HEK293T (cell line): Measurements from ENCODE around the gene TMEM204.
"Not testable (repeated sequence)": the region's sequence is repeated elsewhere in the genome, so short reads cannot be mapped to it uniquely, and the experiment has no call there.

Experiments used
- CTCF ChIA-PET: fragments of 350-600 bp; formaldehyde crosslinking; extraction: SDS; loops from one replicate; lab custom pipeline; 2021; ENCODE audit warnings: antibody characterized with exemption, inconsistent platforms; lab: Yijun Ruan, JAX
- POLR2A ChIA-PET: fragments of 350-600 bp; formaldehyde crosslinking; extraction: SDS; loops from one replicate; lab custom pipeline; 2020; ENCODE audit warnings: antibody characterized with exemption, inconsistent platforms; lab: Yijun Ruan, JAX
- DNase-seq: peaks from one replicate; pipeline ENCODE4 v3.0.0; 2012; ENCODE audit warnings: mixed read lengths; ENCODE audit errors: extremely low spot score
- ARNT ChIP-seq: fragments of 450-650 bp; IDR thresholded peaks from 2 replicates; pipeline ENCODE4 v1.6.1; 2017; ENCODE audit warnings: mild to moderate bottlenecking
- BHLHE40 ChIP-seq: fragments of 450-650 bp; IDR thresholded peaks from 2 replicates; pipeline ENCODE4 v1.6.1; 2016; ENCODE audit warnings: mild to moderate bottlenecking, moderate library complexity, borderline replicate concordance
- CTBP1 ChIP-seq: fragments of 450-650 bp; IDR thresholded peaks from 2 replicates; pipeline ENCODE4 v1.6.1; 2016; ENCODE audit warnings: borderline replicate concordance
- ELF4 ChIP-seq: fragments of 450-650 bp; IDR thresholded peaks from 2 replicates; pipeline ENCODE4 v1.6.1; 2017; ENCODE audit warnings: antibody characterized with exemption
- FOXA1 ChIP-seq: fragments of 450-650 bp; IDR thresholded peaks from 2 replicates; pipeline ENCODE4 v1.6.1; 2016; ENCODE audit warnings: mild to moderate bottlenecking
- FOXK2 ChIP-seq: fragments of 450-650 bp; IDR thresholded peaks from 2 replicates; pipeline ENCODE4 v1.6.1; 2016; ENCODE audit warnings: mild to moderate bottlenecking
- FOXM1 ChIP-seq: fragments of 450-650 bp; IDR thresholded peaks from 2 replicates; pipeline ENCODE4 v1.6.1; 2017; ENCODE audit warnings: mild to moderate bottlenecking, borderline replicate concordance
- HDGF ChIP-seq: fragments of 450-650 bp; IDR thresholded peaks from 2 replicates; pipeline ENCODE4 v1.6.1; 2017; ENCODE audit warnings: antibody characterized with exemption, borderline replicate concordance
- L3MBTL2 ChIP-seq: fragments of 450-650 bp; conservative IDR thresholded peaks from 2 replicates; pipeline ENCODE4 v1.6.1; 2016; ENCODE audit warnings: mild to moderate bottlenecking
- LEF1 ChIP-seq: fragments of 450-650 bp; IDR thresholded peaks from 2 replicates; pipeline ENCODE4 v1.6.1; 2017; ENCODE audit warnings: mild to moderate bottlenecking, borderline replicate concordance
- NFRKB ChIP-seq: fragments of 450-650 bp; IDR thresholded peaks from 2 replicates; pipeline ENCODE4 v1.6.1; 2016; ENCODE audit warnings: mild to moderate bottlenecking, moderate library complexity
- PKNOX1 ChIP-seq: fragments of 450-650 bp; IDR thresholded peaks from 2 replicates; pipeline ENCODE4 v1.6.1; 2016
- SP1 ChIP-seq: fragments of 450-650 bp; IDR thresholded peaks from 2 replicates; pipeline ENCODE4 v1.6.1; 2017
- SUZ12 ChIP-seq: fragments of 450-650 bp; IDR thresholded peaks from 2 replicates; pipeline ENCODE4 v1.6.1; 2016; ENCODE audit warnings: mild to moderate bottlenecking
- TARDBP ChIP-seq: fragments of 450-650 bp; IDR thresholded peaks from 2 replicates; pipeline ENCODE4 v1.6.1; 2016
- ZNF384 ChIP-seq: fragments of 450-650 bp; IDR thresholded peaks from 2 replicates; pipeline ENCODE4 v1.6.1; 2016

The TMEM204 gene

GRCh38 chr16:1590930-1591705, 57.7 kb downstream of the TMEM204 start:
- POLR2A ChIA-PET: no interaction called here
- no peak for DNase-seq
- TF ChIP-seq ZNF384 (no peak), SP1 (no peak), ARNT (no peak), PKNOX1 (no peak), LEF1 (no peak), TARDBP (no peak), FOXA1 (no peak), FOXK2 (no peak), HDGF (no peak), L3MBTL2 (no peak), FOXM1 (no peak), CTBP1 (no peak), NFRKB (no peak), SUZ12 (no peak), BHLHE40 (no peak), ELF4 (no peak)
- CTCF ChIA-PET: no interaction called here

GRCh38 chr16:1592446-1592845, 59.0 kb downstream of the TMEM204 start:
- POLR2A ChIA-PET: no interaction called here
- TF ChIP-seq NFRKB (no peak), SUZ12 (no peak), ZNF384 (no peak), BHLHE40 (no peak), L3MBTL2 (no peak), FOXK2 (no peak), HDGF (no peak), ELF4 (no peak), LEF1 (no peak), TARDBP (no peak), FOXM1 (no peak), PKNOX1 (no peak), SP1 (no peak), CTBP1 (no peak)
- CTCF ChIA-PET: no interaction called here
- no peak for DNase-seq

- DNase-seq, CTCF ChIA-PET: not testable (repeated sequence)
- POLR2A ChIA-PET: interaction anchor here (2.8 kb wide), 1 partner anchor 14 kb away, joined by 8 read pairs; no protein-coding TSS in a partner anchor
These were observed 62.0 kb downstream of the TMEM204 start for GRCh38 chr16:1595511-1595910.

GRCh38 chr16:1596516-1596915, 63.0 kb downstream of the TMEM204 start:
- POLR2A ChIA-PET: interaction anchor here (2.8 kb wide), 1 partner anchor 13 kb away, joined by 8 read pairs; no protein-coding TSS in a partner anchor
- CTCF ChIA-PET: no interaction called here
- TF ChIP-seq ELF4 (no peak), TARDBP (no peak), HDGF (no peak), BHLHE40 (no peak), SUZ12 (no peak), PKNOX1 (no peak), SP1 (no peak), ZNF384 (no peak), FOXA1 (no peak), NFRKB (no peak), FOXK2 (no peak), ARNT (no peak), LEF1 (no peak)
- no peak for DNase-seq

- DNase-seq: no peak
- TF ChIP-seq ARNT (no peak), ELF4 (no peak), FOXK2 (no peak), CTBP1 (no peak), NFRKB (no peak), BHLHE40 (no peak), L3MBTL2 (no peak), FOXA1 (no peak), SP1 (no peak), HDGF (no peak), LEF1 (no peak), FOXM1 (no peak), SUZ12 (no peak), PKNOX1 (no peak), TARDBP (no peak), ZNF384 (no peak)
- CTCF ChIA-PET: no interaction called here
- POLR2A ChIA-PET: interaction anchor here (2.8 kb wide), 1 partner anchor 13 kb away, joined by 8 read pairs; no protein-coding TSS in a partner anchor
These were observed 63.7 kb downstream of the TMEM204 start for GRCh38 chr16:1597154-1597553.

GRCh38 chr16:1601031-1601430, 67.6 kb downstream of the TMEM204 start:
- POLR2A ChIA-PET: no interaction called here
- CTCF ChIA-PET: no interaction called here
- TF ChIP-seq NFRKB: no peak
- TF ChIP-seq FOXA1: no peak
- TF ChIP-seq PKNOX1: no peak
- TF ChIP-seq BHLHE40: no peak
- TF ChIP-seq ARNT: no peak
- TF ChIP-seq FOXK2: no peak
- TF ChIP-seq L3MBTL2: no peak
- no peak for DNase-seq
